HepG2 (cell line): ENCODE results near the gene ALCAM. TPM values are rescaled to one million over a fixed set of nuclear protein-coding genes. Genes with fewer than 3 reads are reported as not detected.
A peak's percentile ranks its signal among the peaks of the same experiment; 100 is the strongest.

Experiments used
- AHR ChIP-seq: IDR thresholded peaks from 2 replicates; pipeline ENCODE4 v1.6.1; 2018; ENCODE audit warnings: missing genetic modification reagents, missing compliant biosample characterization
- BRF2 ChIP-seq: sonication (generic); formaldehyde crosslinking; IDR thresholded peaks from 2 replicates; pipeline ENCODE4 v1.8.1; 2022; ENCODE audit warnings: mild to moderate bottlenecking, missing genetic modification reagents
- CBX5 ChIP-seq: sonication (generic); formaldehyde crosslinking; IDR thresholded peaks from 2 replicates; pipeline ENCODE4 v1.4.0; 2020; ENCODE audit warnings: missing genetic modification reagents, borderline replicate concordance
- DNMT1 ChIP-seq: sonication (generic); formaldehyde crosslinking; IDR thresholded peaks from 2 replicates; pipeline ENCODE4 v1.5.1; 2020; ENCODE audit warnings: mild to moderate bottlenecking, missing genetic modification reagents
- DR1 ChIP-seq: sonication (generic); formaldehyde crosslinking; IDR thresholded peaks from 2 replicates; pipeline ENCODE4 v1.8.0; 2021; ENCODE audit warnings: mild to moderate bottlenecking, missing genetic modification reagents, inconsistent platforms
- EP300 ChIP-seq, 3 experiments: sonication (generic) in 1 of 3; formaldehyde crosslinking in 1 of 3; IDR thresholded peaks; 2 replicates each; pipeline versions ENCODE4 v1.5.1 to v1.6.1; 2011 to 2020; ENCODE audit warnings: low read depth in 2 of 3, low read length in 2 of 3, borderline replicate concordance in 1 of 3, improper control_type of control experiment in 1 of 3, mild to moderate bottlenecking in 1 of 3, missing genetic modification reagents in 1 of 3, moderate library complexity in 1 of 3
- ETS1 ChIP-seq: sonication (generic); formaldehyde crosslinking; IDR thresholded peaks from 2 replicates; pipeline ENCODE4 v1.4.0; 2020; ENCODE audit warnings: missing genetic modification reagents
- MEF2D ChIP-seq: sonication (generic); formaldehyde crosslinking; IDR thresholded peaks from 2 replicates; pipeline ENCODE4 v1.5.1; 2020; ENCODE audit warnings: mild to moderate bottlenecking, missing genetic modification reagents
- MTA1 ChIP-seq: sonication (generic); formaldehyde crosslinking; IDR thresholded peaks from 2 replicates; pipeline ENCODE4 v1.4.0; 2020; ENCODE audit warnings: missing genetic modification reagents, mild to moderate bottlenecking, borderline replicate concordance
- MTF1 ChIP-seq: sonication (generic); formaldehyde crosslinking; IDR thresholded peaks from 2 replicates; pipeline ENCODE4 v1.5.0; 2020; ENCODE audit warnings: missing genetic modification reagents
- NCOA2 ChIP-seq: sonication (generic); formaldehyde crosslinking; IDR thresholded peaks from 2 replicates; pipeline ENCODE4 v1.8.0; 2022; ENCODE audit warnings: inconsistent platforms
- NCOA5 ChIP-seq: sonication (generic); formaldehyde crosslinking; IDR thresholded peaks from 2 replicates; pipeline ENCODE4 v1.4.0; 2020; ENCODE audit warnings: missing genetic modification reagents
- SP1 ChIP-seq, 2 experiments: fragments of 450-650 bp in 1 of 2; sonication (generic) in 1 of 2; formaldehyde crosslinking in 1 of 2; IDR thresholded peaks; 2 replicates each; pipeline versions ENCODE4 v1.4.0 to v1.6.1; 2016 to 2020; ENCODE audit warnings: missing genetic modification reagents in 1 of 2
- U2AF2 ChIP-seq: fragments of 200-400 bp; formaldehyde crosslinking; IDR thresholded peaks from 2 replicates; pipeline ENCODE4 v1.6.1; 2017; ENCODE audit warnings: low read depth, mild to moderate bottlenecking, low read length
- ZNF121 ChIP-seq: sonication (generic); formaldehyde crosslinking; IDR thresholded peaks from 2 replicates; pipeline ENCODE4 v1.5.0; 2020; ENCODE audit warnings: mild to moderate bottlenecking, missing genetic modification reagents
- ZNF30 ChIP-seq: sonication (generic); formaldehyde crosslinking; IDR thresholded peaks from 2 replicates; pipeline ENCODE4 v1.5.0; 2020; ENCODE audit warnings: mild to moderate bottlenecking, missing genetic modification reagents
- ZNF496 ChIP-seq: sonication (generic); formaldehyde crosslinking; IDR thresholded peaks from 2 replicates; pipeline ENCODE4 v1.8.1; 2023; ENCODE audit warnings: mild to moderate bottlenecking, moderate library complexity, missing genetic modification reagents; ENCODE audit not compliant: insufficient replicate concordance
- ZNF501 ChIP-seq: sonication (generic); formaldehyde crosslinking; IDR thresholded peaks from 2 replicates; pipeline ENCODE4 v1.5.1; 2020; ENCODE audit warnings: mild to moderate bottlenecking, moderate library complexity, missing genetic modification reagents
- ZNF616 ChIP-seq: sonication (generic); formaldehyde crosslinking; IDR thresholded peaks from 2 replicates; pipeline ENCODE4 v1.5.0; 2020; ENCODE audit warnings: low read depth, mild to moderate bottlenecking, missing genetic modification reagents
- ZNF687 ChIP-seq: sonication (generic); formaldehyde crosslinking; IDR thresholded peaks from 2 replicates; pipeline ENCODE4 v1.5.1; 2020; ENCODE audit warnings: mild to moderate bottlenecking, missing genetic modification reagents, moderate library complexity
- ZNF781 ChIP-seq: sonication (generic); formaldehyde crosslinking; IDR thresholded peaks from 2 replicates; pipeline ENCODE4 v1.5.1; 2020; ENCODE audit warnings: borderline replicate concordance, mild to moderate bottlenecking, missing genetic modification reagents; ENCODE audit errors: not compliant biosample characterization
- ZSCAN21 ChIP-seq: sonication (generic); formaldehyde crosslinking; IDR thresholded peaks from 2 replicates; pipeline ENCODE4 v1.8.0; 2022; ENCODE audit warnings: mild to moderate bottlenecking, missing genetic modification reagents, moderate library complexity, borderline replicate concordance
- polyA plus RNA-seq, 8 experiments: library from polyadenylated mRNA; depleted of rRNA in 3 of 8; stranded (reverse) in 7 of 8; unstranded in 1 of 8; fragments of >200 nt; fragmentation: Illumina TruSeq in 4 of 8; extraction: Trizol in 4 of 8; gene quantifications; 2 replicates each; pipeline versions ENCODE4 v1.2.1 to v1.2.3, GENCODE V29; 2011 to 2016; ENCODE audit warnings: low read depth in 4 of 8, missing spikeins in 1 of 8, mixed read lengths in 1 of 8; ENCODE audit not compliant: insufficient read depth in 1 of 8
- total RNA-seq, 5 experiments: library from RNA; depleted of rRNA; stranded (reverse); fragments of >200 nt; fragmentation: Illumina TruSeq; extraction: Trizol; gene quantifications; 2 replicates each; pipeline ENCODE4 v1.2.3, GENCODE V29; 2016; ENCODE audit warnings: low read depth in 1 of 5

ALCAM gene
- total and polyA plus RNA-seq, 2 of the 13 experiments (the other 11 are each of a cell fraction or from before 2014, with no cell fraction given): 26.0 to 33.1 TPM

GRCh38 chr3:105504440-105504951 is 137.8 kb downstream of the ALCAM start (continued):
- TF ChIP-seq MEF2D (CRISPR knock-in tag) (no peak; the same call in 1 of the 2 replicates), MTF1 (CRISPR knock-in tag) (no peak), SP1 (IDR thresholded peaks at IDR 0.05) (no peak), SP1 (CRISPR knock-in tag; IDR thresholded peaks at IDR 0.05) (no peak), ZSCAN21 (CRISPR knock-in tag) (no peak), ETS1 (CRISPR knock-in tag) (no peak), DR1 (no peak), NCOA2 (CRISPR knock-in tag) (no peak), CBX5 (CRISPR knock-in tag) (no peak), ZNF781 (CRISPR knock-in tag) (no peak), AHR (CRISPR knock-in tag) (no peak), MTA1 (peak; percentile 60; the same call in 1 of the 2 replicates), NCOA5 (CRISPR knock-in tag) (no peak), BRF2 (CRISPR knock-in tag) (no peak), DNMT1 (CRISPR knock-in tag) (no peak), ZNF616 (CRISPR knock-in tag) (no peak; the same call in 1 of the 2 replicates), ZNF687 (CRISPR knock-in tag) (peak; percentile 87), ZNF121 (no peak), ZNF30 (CRISPR knock-in tag) (no peak), EP300 (IDR thresholded peaks at IDR 0.05; ENCODE audit: low read depth in 2 of 2, low read length in 2 of 2) (no peak), EP300 (CRISPR knock-in tag; IDR thresholded peaks at IDR 0.05; ENCODE audit: borderline replicate concordance) (no peak), ZNF496 (CRISPR knock-in tag) (no peak), ZNF501 (CRISPR knock-in tag) (peak; percentile 38; the same call in 1 of the 2 replicates), U2AF2 (no peak)
